Neuronal stem cell (in vitro differentiated cells): ENCODE data around the gene CCN2.
A peak's percentile ranks its signal among the peaks of the same experiment; 100 is the strongest.

Experiments
- DNase-seq: peaks from one replicate; pipeline ENCODE4 v3.0.0-alpha.2; 2013; ENCODE audit warnings: low spot score
- H2AFZ ChIP-seq: one replicate; pipeline ENCODE4 v1.6.1; 2013; ENCODE audit warnings: mild to moderate bottlenecking, low read length, inconsistent platforms
- H2AK5ac ChIP-seq: 2 replicates; pipeline ENCODE4 v1.6.1; 2013; ENCODE audit warnings: low read depth, mild to moderate bottlenecking, inconsistent platforms, low read length, moderate library complexity, mixed read lengths
- H2BK120ac ChIP-seq: 2 replicates; pipeline ENCODE4 v1.6.1; 2013; ENCODE audit warnings: low read depth, mild to moderate bottlenecking, inconsistent platforms, low read length, moderate library complexity, mixed read lengths
- H2BK12ac ChIP-seq: one replicate; pipeline ENCODE4 v1.6.1; 2013; ENCODE audit warnings: low read length, inconsistent platforms
- H2BK15ac ChIP-seq: 2 replicates; pipeline ENCODE4 v1.6.1; 2013; ENCODE audit warnings: mild to moderate bottlenecking, low read length, inconsistent platforms, mixed read lengths
- H2BK5ac ChIP-seq: one replicate; pipeline ENCODE4 v1.6.1; 2013; ENCODE audit warnings: inconsistent platforms, mild to moderate bottlenecking, low read length, moderate library complexity
- H3K14ac ChIP-seq: one replicate; pipeline ENCODE4 v1.6.1; 2013; ENCODE audit warnings: low read length, inconsistent platforms
- H3K18ac ChIP-seq: 2 replicates; pipeline ENCODE4 v1.6.1; 2013; ENCODE audit warnings: low read length, inconsistent platforms
- H3K23ac ChIP-seq: 2 replicates; pipeline ENCODE4 v1.6.1; 2013; ENCODE audit warnings: low read depth, mild to moderate bottlenecking, mixed read lengths, low read length, inconsistent platforms; ENCODE audit not compliant: poor library complexity
- H3K27ac ChIP-seq: replicated peaks from 3 replicates; pipeline ENCODE4 v1.5.1; 2013; ENCODE audit warnings: low read length, inconsistent platforms
- H3K27me3 ChIP-seq, 3 experiments: 2 replicates each; pipeline ENCODE4 v1.6.1; 2013; ENCODE audit warnings: low read length in 3 of 3, mild to moderate bottlenecking in 2 of 3, inconsistent platforms in 1 of 3, low read depth in 1 of 3, mixed read lengths in 1 of 3, moderate library complexity in 1 of 3; ENCODE audit not compliant: control insufficient read depth in 3 of 3, insufficient read depth in 3 of 3
- H3K36me3 ChIP-seq, 2 donors: replicated peaks in 1 of 2; 2 replicates each; pipeline ENCODE4 v1.6.1; 2013; ENCODE audit warnings: low read length in 2 of 2; ENCODE audit not compliant: control insufficient read depth in 2 of 2, insufficient read depth in 2 of 2
- H3K4ac ChIP-seq: 2 replicates; pipeline ENCODE4 v1.6.1; 2013; ENCODE audit warnings: inconsistent platforms, mild to moderate bottlenecking, low read length, moderate library complexity
- H3K4me1 ChIP-seq, 2 donors: 1 replicate in 1 of 2; 2 replicates in 1 of 2; pipeline ENCODE4 v1.6.1; 2013; ENCODE audit warnings: low read length in 2 of 2, low read depth in 1 of 2; ENCODE audit not compliant: control insufficient read depth in 2 of 2, insufficient read depth in 1 of 2
- H3K4me2 ChIP-seq: one replicate; pipeline ENCODE4 v1.6.1; 2013; ENCODE audit warnings: mild to moderate bottlenecking, low read length, inconsistent platforms; ENCODE audit not compliant: insufficient read depth, poor library complexity, severe bottlenecking
- H3K4me3 ChIP-seq, 2 donors: 2 replicates each; pipeline ENCODE4 v1.5.1; 2013; ENCODE audit warnings: low read length in 2 of 2, mild to moderate bottlenecking in 2 of 2, inconsistent platforms in 1 of 2, moderate library complexity in 1 of 2
- H3K79me1 ChIP-seq: one replicate; pipeline ENCODE4 v1.6.1; 2013; ENCODE audit warnings: low read depth, mild to moderate bottlenecking, inconsistent platforms, low read length, moderate library complexity
- H3K9ac ChIP-seq: one replicate; pipeline ENCODE4 v1.6.1; 2013; ENCODE audit warnings: mild to moderate bottlenecking, low read depth, low read length, inconsistent platforms; ENCODE audit not compliant: poor library complexity
- H3K9me3 ChIP-seq, 2 donors: replicated peaks in 1 of 2; 2 replicates each; pipeline versions ENCODE3 to v1.6.1; 2013; ENCODE audit warnings: low read length in 2 of 2, mild to moderate bottlenecking in 2 of 2, inconsistent platforms in 1 of 2, low read depth in 1 of 2, mixed read lengths in 1 of 2, moderate library complexity in 1 of 2; ENCODE audit not compliant: control insufficient read depth in 2 of 2, insufficient read depth in 1 of 2
- H4K8ac ChIP-seq: one replicate; pipeline ENCODE4 v1.6.1; 2013; ENCODE audit warnings: low read depth, mild to moderate bottlenecking, inconsistent platforms, low read length, moderate library complexity
- H4K91ac ChIP-seq: one replicate; pipeline ENCODE4 v1.6.1; 2013; ENCODE audit warnings: low read length, low read depth, mild to moderate bottlenecking, inconsistent platforms; ENCODE audit not compliant: poor library complexity
- WGBS, 2 donors: extraction: QIAGEN DNeasy Blood & Tissue Kit; methylation state at CpG; one replicate each; pipeline ENCODE4 v1.1.7; 2013; ENCODE audit warnings: missing lambda C conversion rate in 2 of 2, mixed read lengths in 1 of 2; ENCODE audit not compliant: insufficient read length in 2 of 2, insufficient replicate concordance in 1 of 2; ENCODE audit errors: extremely low coverage in 2 of 2; 5-methylcytosine and 5-hydroxymethylcytosine counted together

The CCN2 gene

DNA sequence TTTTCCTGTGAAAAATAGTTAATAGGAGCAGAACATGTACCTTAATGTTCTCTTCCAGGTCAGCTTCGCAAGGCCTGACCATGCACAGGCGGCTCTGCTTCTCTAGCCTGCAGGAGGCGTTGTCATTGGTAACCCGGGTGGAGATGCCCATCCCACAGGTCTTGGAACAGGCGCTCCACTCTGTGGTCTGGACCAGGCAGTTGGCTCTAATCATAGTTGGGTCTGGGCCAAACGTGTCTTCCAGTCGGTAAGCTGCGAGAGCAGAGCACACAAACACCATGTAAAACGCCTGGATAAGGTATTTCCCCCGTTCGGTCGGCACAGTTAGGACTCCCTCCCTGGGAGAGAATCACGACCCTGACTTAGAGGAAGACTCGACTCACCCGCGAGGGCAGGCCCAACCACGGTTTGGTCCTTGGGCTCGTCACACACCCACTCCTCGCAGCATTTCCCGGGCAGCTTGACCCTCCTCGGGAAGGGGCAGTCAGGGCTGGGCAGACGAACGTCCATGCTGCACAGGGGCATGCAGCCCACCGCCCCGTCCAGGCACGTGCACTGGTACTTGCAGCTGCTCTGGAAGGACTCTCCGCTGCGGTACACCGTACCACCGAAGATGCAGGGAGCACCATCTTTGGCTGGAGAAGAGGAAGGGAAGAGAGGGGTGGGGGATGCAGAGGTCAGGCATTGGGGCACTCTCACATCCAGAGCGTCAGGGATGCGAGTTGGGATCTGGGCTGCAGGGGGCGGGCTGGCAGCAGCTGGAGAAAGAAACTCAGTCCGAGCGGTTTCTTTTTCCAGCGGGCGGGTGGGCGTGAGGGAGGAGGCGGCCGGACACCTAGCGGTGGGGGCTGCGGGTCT, 1.0 kb downstream of the CCN2 start:
- peak overlapping the region; percentile 69 for H3K4me2 ChIP-seq
- peak overlapping the region; percentile 54 for H4K8ac ChIP-seq
- peak overlapping the region; percentile 87 for H3K27ac ChIP-seq
- H2BK120ac ChIP-seq: peak overlapping the region; percentile 78
- DNase-seq: peak; percentile 69
- peaks cover 10 to 38% of the 10 kb centered on the region in 2 donors for H3K36me3 ChIP-seq
- no peak overlapping the region for H2BK12ac ChIP-seq
- H3K18ac ChIP-seq: peak overlapping the region; percentile 99
- H3K4me3 ChIP-seq: peak overlapping the region; percentile 82 to 99
- H3K23ac ChIP-seq: peak overlapping the region; percentile 6
- H3K9ac ChIP-seq: peak overlapping the region; percentile 98
- peak overlapping the region; percentile 1 for H2AK5ac ChIP-seq
- peak overlapping the region; percentile 1 for H2BK15ac ChIP-seq
- H3K9me3 ChIP-seq: no peaks in the 10 kb centered on the region
- H2BK5ac ChIP-seq: peak overlapping the region; percentile 95
- H4K91ac ChIP-seq: no peak overlapping the region
- H3K14ac ChIP-seq: peak overlapping the region; percentile 12
- no CpG with 5 or more reads among the region's 42 CpGs for WGBS, 2 donors
- H3K4ac ChIP-seq: no peak overlapping the region
- no peaks in the 10 kb centered on the region for H3K79me1 ChIP-seq
- H3K4me1 ChIP-seq: peaks cover 20 to 42% of the 10 kb centered on the region in 2 donors
- no peaks in the 10 kb centered on the region for H3K27me3 ChIP-seq
- H2AFZ ChIP-seq: peak overlapping the region; percentile 87

DNA sequence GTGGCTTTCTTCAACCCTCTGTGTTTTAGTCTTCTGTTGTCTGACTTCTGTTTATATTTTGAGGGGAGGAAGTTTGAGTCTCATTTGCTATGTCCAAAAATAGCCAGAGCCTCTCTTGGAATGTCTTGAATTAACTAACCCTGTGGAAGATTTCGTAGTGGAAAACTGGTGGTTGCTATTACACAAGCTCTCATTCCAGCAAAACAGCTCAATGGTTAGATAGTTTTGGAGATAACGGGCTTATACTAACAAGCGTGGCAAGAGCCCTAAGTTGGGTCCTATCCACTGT, 1.6 kb downstream of the CCN2 start:
- no peak overlapping the region for H3K9ac ChIP-seq
- no peak overlapping the region for H2BK5ac ChIP-seq
- no peak overlapping the region for H2BK120ac ChIP-seq
- H3K23ac ChIP-seq: no peak overlapping the region
- no peaks in the 10 kb centered on the region for H3K27me3 ChIP-seq
- peaks cover 17 to 39% of the 10 kb centered on the region in 2 donors for H3K4me1 ChIP-seq
- peak overlapping the region; percentile 87 for H2AFZ ChIP-seq
- H3K79me1 ChIP-seq: no peaks in the 10 kb centered on the region
- H3K18ac ChIP-seq: no peak overlapping the region
- H2AK5ac ChIP-seq: no peak overlapping the region
- peak overlapping the region; percentile 69 for H3K4me2 ChIP-seq
- H4K91ac ChIP-seq: no peak overlapping the region
- no peak overlapping the region for H2BK12ac ChIP-seq
- H3K9me3 ChIP-seq: no peaks in the 10 kb centered on the region
- no peak for DNase-seq
- H2BK15ac ChIP-seq: no peak overlapping the region
- WGBS, 2 donors: no CpG with 5 or more reads among the region's 3 CpGs
- peak overlapping the region; percentile 82 to 99 for H3K4me3 ChIP-seq
- H3K27ac ChIP-seq: no peak overlapping the region
- no peak overlapping the region for H4K8ac ChIP-seq
- no peak overlapping the region for H3K4ac ChIP-seq
- no peak overlapping the region for H3K14ac ChIP-seq
- H3K36me3 ChIP-seq: peaks cover 10 to 38% of the 10 kb centered on the region in 2 donors

DNA sequence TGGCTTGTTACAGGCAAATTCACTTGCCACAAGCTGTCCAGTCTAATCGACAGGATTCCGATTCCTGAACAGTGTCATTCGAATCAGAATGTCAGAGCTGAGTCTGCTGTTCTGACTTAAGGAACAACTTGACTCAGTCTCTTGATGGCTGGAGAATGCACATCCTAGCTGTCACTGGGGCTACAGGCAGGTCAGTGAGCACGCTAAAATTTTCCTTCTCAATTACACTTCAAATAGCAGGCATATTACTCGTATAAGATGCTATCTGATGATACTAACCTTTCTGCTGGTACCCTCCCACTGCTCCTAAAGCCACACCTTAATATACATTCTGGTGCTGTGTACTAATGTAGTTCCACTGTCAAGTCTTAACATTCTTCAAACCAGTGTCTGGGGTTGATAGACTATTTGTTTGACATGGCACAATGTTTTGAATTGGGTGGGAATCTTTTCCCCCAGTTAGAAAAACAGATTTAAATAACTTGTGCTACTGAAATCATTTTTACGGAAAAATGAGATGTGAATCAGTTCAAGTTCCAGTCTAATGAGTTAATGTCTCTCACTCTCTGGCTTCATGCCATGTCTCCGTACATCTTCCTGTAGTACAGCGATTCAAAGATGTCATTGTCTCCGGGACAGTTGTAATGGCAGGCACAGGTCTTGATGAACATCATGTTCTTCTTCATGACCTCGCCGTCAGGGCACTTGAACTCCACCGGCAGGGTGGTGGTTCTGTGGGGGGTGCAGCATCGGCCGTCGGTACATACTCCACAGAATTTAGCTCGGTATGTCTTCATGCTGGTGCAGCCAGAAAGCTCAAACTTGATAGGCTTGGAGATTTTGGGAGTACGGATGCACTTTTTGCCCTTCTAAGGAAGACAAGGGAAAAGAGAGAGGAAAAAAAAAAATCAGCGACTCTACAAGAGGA, 2.2 kb downstream of the CCN2 start:
- Histone ChIP-seq H3K27ac (no peak overlapping the region), H2AK5ac (no peak overlapping the region), H2BK12ac (no peak overlapping the region), H2BK5ac (no peak overlapping the region), H3K27me3 (no peaks in the 10 kb centered on the region), H2AFZ (no peak overlapping the region), H4K8ac (no peak overlapping the region), H3K9me3 (no peaks in the 10 kb centered on the region), H3K9ac (no peak overlapping the region), H3K4me2 (peak overlapping the region; percentile 69), H3K79me1 (no peaks in the 10 kb centered on the region), H3K23ac (no peak overlapping the region), H2BK15ac (no peak overlapping the region), H3K36me3 (peaks cover 10 to 38% of the 10 kb centered on the region in 2 donors), H3K4me3 (peak overlapping the region; percentile 82 to 99), H4K91ac (no peak overlapping the region), H3K4ac (no peak overlapping the region), H3K18ac (no peak overlapping the region), H2BK120ac (no peak overlapping the region), H3K4me1 (peaks cover 11 to 33% of the 10 kb centered on the region in 2 donors), H3K14ac (no peak overlapping the region)
- WGBS, 2 donors: no CpG with 5 or more reads among the region's 18 CpGs
- DNase-seq: no peak
